HL-60 (cell line): Measurements from ENCODE around the gene RSPO1.

Source experiments
- CTCF ChIP-seq: IDR thresholded peaks from one replicate; pipeline ENCODE4 v1.5.1; 2011; ENCODE audit warnings: low read length, control low read depth, inconsistent platforms; ENCODE audit not compliant: insufficient read depth
- GABPA ChIP-seq: IDR thresholded peaks from 2 replicates; pipeline ENCODE4 v1.6.1; 2012; ENCODE audit warnings: low read depth
- REST ChIP-seq: IDR thresholded peaks from 2 replicates; pipeline ENCODE4 v1.6.1; 2012; ENCODE audit warnings: low read depth; ENCODE audit not compliant: insufficient replicate concordance

- TF ChIP-seq CTCF (no peak), REST (no peak), GABPA (no peak)
These were observed 32.5 kb upstream of the RSPO1 start for GRCh38 chr1:37667023-37667671.
